Choroid plexus epithelial cell (primary cell): ENCODE data around the gene ZNF74.
A peak's percentile ranks its signal among the peaks of the same experiment; 100 is the strongest.

Experiments used
- DNase-seq: peaks from one replicate; pipeline ENCODE4 v3.0.0-alpha.2; 2010; ENCODE audit warnings: low read depth
- H3K4me3 ChIP-seq: 2 replicates; pipeline ENCODE4 v1.5.1; 2011; ENCODE audit warnings: low read depth, mild to moderate bottlenecking, control low read depth, low read length, moderate library complexity
- CTCF ChIP-seq: conservative IDR thresholded peaks from 2 replicates; pipeline ENCODE4 v1.5.1; 2011; ENCODE audit warnings: low read depth, mild to moderate bottlenecking, control low read depth, inconsistent platforms, low read length, moderate library complexity

ZNF74 gene

DNA sequence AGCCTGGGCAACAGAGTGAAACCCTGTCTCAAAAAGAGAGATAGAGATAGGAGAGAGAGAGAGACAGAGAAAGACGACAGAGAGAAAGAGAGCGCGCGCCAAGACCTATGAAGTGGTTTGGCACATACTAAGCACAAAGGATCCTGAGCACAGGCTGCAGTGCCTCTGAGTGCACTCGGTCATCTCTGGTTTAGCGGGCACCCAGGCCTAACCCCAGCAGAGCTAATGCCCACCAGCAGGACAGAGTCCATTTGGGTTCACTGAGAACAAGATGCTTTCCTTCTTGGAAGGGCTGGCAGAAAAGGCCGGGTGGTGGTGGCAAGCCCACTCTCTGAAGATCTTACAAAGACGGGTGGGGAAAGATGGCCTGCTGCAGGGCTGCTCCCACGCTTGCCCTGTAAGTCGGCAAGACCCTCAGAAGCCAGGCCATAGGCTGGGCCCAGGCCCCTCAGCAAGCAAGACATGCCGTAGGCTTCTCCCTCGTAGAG lies 40.4 kb downstream of the ZNF74 start:
- no peak for DNase-seq
- TF ChIP-seq CTCF, result no peak
- no peak overlapping the region for H3K4me3 ChIP-seq

- H3K4me3 ChIP-seq, result no peak overlapping the region
- TF ChIP-seq CTCF, result no peak
- DNase-seq, result no peak
Observed at GRCh38 chr22:20434773-20435172, 40.8 kb downstream of the ZNF74 start.

GRCh38 chr22:20435436-20436306 lies 41.7 kb downstream of the ZNF74 start:
- no peak for DNase-seq
- peak overlapping the region; percentile 75 for H3K4me3 ChIP-seq

GRCh38 chr22:20436307-20436767 lies 42.4 kb downstream of the ZNF74 start:
- H3K4me3 ChIP-seq, result peak overlapping the region; percentile 75
- no peak for DNase-seq
- no peak for TF ChIP-seq CTCF

More at GRCh38 chr22:20435436-20436306, 41.7 kb downstream of the ZNF74 start:
- no peak for TF ChIP-seq CTCF

GRCh38 chr22:20436768-20437612 lies 43.0 kb downstream of the ZNF74 start:
- no peak for TF ChIP-seq CTCF
- H3K4me3 ChIP-seq, result peak overlapping the region; percentile 75

GRCh38 chr22:20437613-20438426 lies 43.9 kb downstream of the ZNF74 start, which contains the start of gene SCARF2:
Gene SCARF2, minus strand, starts transcription at chr22:20437825. Its CDS starts 71 bp downstream, at chr22:20437754.
- peak; percentile 75 for DNase-seq
- no peak for TF ChIP-seq CTCF

More at GRCh38 chr22:20436768-20437612, 43.0 kb downstream of the ZNF74 start:
- DNase-seq, result peak; percentile 42

More at GRCh38 chr22:20437613-20438426, 43.9 kb downstream of the ZNF74 start, which contains the start of gene SCARF2:
- H3K4me3 ChIP-seq, result peak within 1 kb of the TSS; percentile 75
